K562 (cell line): ENCODE measurements around the gene PAQR8. TPM values are rescaled to one million over a fixed set of nuclear protein-coding genes. Genes with fewer than 3 reads are reported as not detected.

ENCODE experiments used
- ATAC-seq: fragments of 200-7000 bp; cut with Tn5 transposase; 3 replicates; pipeline ENCODE4 v1.9.1; 2020; ENCODE audit warnings: moderate library complexity
- BruUV-seq: library from RNA; stranded (reverse); fragments of 400-500 nt; replicated peaks from 2 replicates; lab custom pipeline; 2021; lab: Mats Ljungman, UMichigan
- CTCF ChIA-PET: fragments of 300-600 bp; formaldehyde crosslinking; extraction: SDS; loops from one replicate; lab custom pipeline; 2021; ENCODE audit warnings: low intra/inter-chr PET ratio; lab: Yijun Ruan, JAX
- POLR2A ChIA-PET: fragments of 300-600, 350-650 bp; sonication (Branson Sonifier 250); formaldehyde crosslinking; extraction: SDS; loops from one replicate; lab custom pipeline; 2021; ENCODE audit warnings: antibody characterized with exemption, inconsistent platforms; lab: Yijun Ruan, JAX
- DNase-seq, 4 experiments: peaks; one replicate each; pipeline versions ENCODE4 v3.0.0 to v3.0.0-alpha.2; 2011 to 2018; ENCODE audit warnings: low spot score in 3 of 4, mixed read lengths in 3 of 4; ENCODE audit errors: extremely low read depth in 1 of 4
- FAIRE-seq: peaks from 2 replicates; lab custom pipeline; 2011; peaks lifted over from hg19 to GRCh38; lab: Jason Lieb, UNC
- H2AFZ ChIP-seq: 2 replicates; pipeline ENCODE4 v1.6.0; 2011; ENCODE audit warnings: low read depth, low read length, control low read depth, inconsistent platforms
- H3K27ac ChIP-seq: fragments of 200-600 bp; 3 replicates; pipeline ENCODE4 v1.8.0; 2011; ENCODE audit warnings: low read depth, mild to moderate bottlenecking, control low read depth, inconsistent platforms, low read length, moderate library complexity, mixed read lengths; ENCODE audit errors: extremely low read depth
- H3K27me3 ChIP-seq, 2 experiments: fragments of 300-600 bp in 1 of 2; 2 replicates in 1 of 2; 3 replicates in 1 of 2; pipeline versions ENCODE4 v1.6.0 to v1.8.0; 2011; ENCODE audit warnings: inconsistent platforms in 2 of 2, low read length in 2 of 2, mild to moderate bottlenecking in 1 of 2, mixed read lengths in 1 of 2, moderate library complexity in 1 of 2; ENCODE audit not compliant: control insufficient read depth in 2 of 2, insufficient read depth in 2 of 2
- H3K36me3 ChIP-seq: fragments of 300-600 bp; 3 replicates; pipeline ENCODE4 v1.8.0; 2011; ENCODE audit warnings: mild to moderate bottlenecking, low read length, inconsistent platforms; ENCODE audit not compliant: control insufficient read depth, insufficient read depth
- H3K4me1 ChIP-seq, 2 experiments: fragments of 200-600 bp in 1 of 2; replicated peaks in 1 of 2; 2 replicates in 1 of 2; 3 replicates in 1 of 2; pipeline versions ENCODE4 v1.5.1 to v1.8.0; 2011; ENCODE audit warnings: inconsistent platforms in 2 of 2, low read length in 2 of 2, mild to moderate bottlenecking in 1 of 2, mixed read lengths in 1 of 2, moderate library complexity in 1 of 2; ENCODE audit not compliant: control insufficient read depth in 2 of 2, insufficient read depth in 2 of 2
- H3K4me2 ChIP-seq: 2 replicates; pipeline ENCODE4 v1.6.1; 2011; ENCODE audit warnings: low read length, control low read depth, inconsistent platforms, mixed read lengths; ENCODE audit not compliant: insufficient read depth
- H3K4me3 ChIP-seq: fragments of 200-600 bp; sonication (generic), shearing (Covaris generic); 2 replicates; pipeline ENCODE4 v1.5.1; 2016; ENCODE audit warnings: control low read depth, inconsistent platforms
- H3K79me2 ChIP-seq: fragments of 200-600 bp; 3 replicates; pipeline ENCODE4 v1.8.0; 2011; ENCODE audit warnings: low read length, inconsistent platforms; ENCODE audit not compliant: control insufficient read depth, insufficient read depth
- H3K9ac ChIP-seq, 2 experiments: 2 replicates each; pipeline versions ENCODE4 v1.6.0 to v1.6.1; 2011; ENCODE audit warnings: low read depth in 2 of 2, low read length in 2 of 2, control low read depth in 1 of 2, inconsistent platforms in 1 of 2, mild to moderate bottlenecking in 1 of 2, mixed read lengths in 1 of 2; ENCODE audit not compliant: insufficient read depth in 1 of 2
- H3K9me1 ChIP-seq: one replicate; pipeline ENCODE4 v1.6.0; 2011; ENCODE audit warnings: inconsistent platforms, mild to moderate bottlenecking, low read length, moderate library complexity; ENCODE audit not compliant: control insufficient read depth, insufficient read depth
- H3K9me3 ChIP-seq: replicated peaks from 2 replicates; pipeline ENCODE4 v1.5.1; 2011; ENCODE audit warnings: low read depth, low read length, inconsistent platforms; ENCODE audit not compliant: control insufficient read depth, insufficient read depth
- H4K20me1 ChIP-seq: replicated peaks from 2 replicates; pipeline ENCODE4 v1.6.1; 2011; ENCODE audit warnings: low read length, inconsistent platforms, mixed read lengths; ENCODE audit not compliant: control insufficient read depth, insufficient read depth
- BCOR ChIP-seq: fragments of 450-650 bp; IDR thresholded peaks from 2 replicates; pipeline ENCODE4 v1.6.1; 2016
- E2F1 ChIP-seq: sonication (generic); formaldehyde crosslinking; IDR thresholded peaks from 2 replicates; pipeline ENCODE4 v1.8.1; 2023; ENCODE audit warnings: mild to moderate bottlenecking, missing genetic modification reagents, moderate library complexity
- HBP1 ChIP-seq: fragments of 450-650 bp; formaldehyde crosslinking; IDR thresholded peaks from 2 replicates; pipeline ENCODE4 v1.4.0; 2022; ENCODE audit warnings: missing genetic modification characterization
- HINFP ChIP-seq: fragments of 450-650 bp; conservative IDR thresholded peaks from 2 replicates; pipeline ENCODE4 v1.6.1; 2016; ENCODE audit warnings: missing genetic modification characterization, low read depth, mild to moderate bottlenecking, control low read depth, missing compliant biosample characterization
- KDM1A ChIP-seq, 2 experiments: fragments of 450-650 bp; IDR thresholded peaks; 2 replicates each; pipeline ENCODE4 v1.6.1; 2016; ENCODE audit warnings: mild to moderate bottlenecking in 2 of 2
- ZNF121 ChIP-seq: sonication (generic); formaldehyde crosslinking; conservative IDR thresholded peaks from 2 replicates; pipeline ENCODE4 v1.8.0; 2022; ENCODE audit warnings: missing genetic modification reagents
- WGBS: fragments of 100-300 bp; shearing (Covaris generic); methylation state at CpG from one replicate; pipeline ENCODE4 v1.1.6; 2016; ENCODE audit warnings: low coverage, mixed read lengths; ENCODE audit not compliant: insufficient coverage; ENCODE audit errors: missing lambda C conversion rate; 5-methylcytosine and 5-hydroxymethylcytosine counted together
- in situ Hi-C: fragments of 300-500 bp; cut with MboI; formaldehyde crosslinking; loops from 4 replicates; pipeline ENCODE4 v1.15.0; 2018; ENCODE audit warnings: inconsistent platforms, mixed read lengths
- intact Hi-C: fragments of 100-400 bp; cut with micrococcal nuclease; formaldehyde crosslinking; loops from 2 replicates; pipeline ENCODE4 v1.14.2; 2022
- polyA plus RNA-seq, 8 experiments: library from polyadenylated mRNA; depleted of rRNA in 4 of 8; stranded (reverse) in 5 of 8; unstranded in 3 of 8; fragments of >200 nt; fragmentation: Nextera tagmentation in 2 of 8; fragmentation: Illumina TruSeq in 1 of 8; extraction: Ambion mirVana in 2 of 8; extraction: Trizol in 1 of 8; gene quantifications; 2 replicates each; pipeline versions ENCODE4 v1.2.1 to v1.2.3, GENCODE V29; 2011 to 2014; ENCODE audit warnings: inconsistent platforms in 1 of 8, missing spikeins in 1 of 8
- total RNA-seq, 7 experiments: library from RNA; depleted of rRNA in 6 of 7; stranded (reverse); fragments of >200 nt in 6 of 7; fragmentation: Illumina TruSeq in 2 of 7; extraction: Trizol in 2 of 7; gene quantifications; 2 replicates each; pipeline versions ENCODE4 v1.2.1 to v1.2.3, GENCODE V29; 2011 to 2021; ENCODE audit warnings: low replicate concordance in 1 of 7

Gene PAQR8
- total and polyA plus RNA-seq, 9 of the 15 experiments (the other 6 are each of a cell fraction or from before 2014, with no cell fraction given): 1.4 to 10.2 (median 3.5) TPM

- no peak for FAIRE-seq
- in situ Hi-C loops (no loop called here), intact Hi-C loops (no loop called here)
- POLR2A ChIA-PET: interaction anchor here (0.7 to 2.0 kb wide), 6 partner anchors 9 to 1513 kb away, joined by 3 to 7 read pairs (median 5); partner anchors contain the start of gene PAQR8
- TF ChIP-seq HINFP (no peak), BCOR (0 out of 2 replicates have a peak, but pooled peaks have one; percentile 26), E2F1 (no peak), KDM1A (IDR thresholded peaks at IDR 0.05) (0 out of 4 replicates have a peak, but pooled peaks of 1 of the 2 experiments have one; percentile 7), HBP1 (0 out of 2 replicates have a peak, but pooled peaks have one; percentile 24), ZNF121 (peak; percentile 89)
- no peaks in the 10 kb centered on the region for H3K27me3 ChIP-seq
- peak overlapping the region; percentile 89 for H2AFZ ChIP-seq
- peak overlapping the region; percentile 59; the same call in 1 of the 2 replicates for H3K4me2 ChIP-seq
- no TSS peak for BruUV-seq
- no peaks in the 10 kb centered on the region for H4K20me1 ChIP-seq
- no peaks in the 10 kb centered on the region for H3K9me3 ChIP-seq
- peaks cover 4 to 23% of the 10 kb centered on the region in 2 experiments; a peak in 4 of 5 replicates for H3K4me1 ChIP-seq
- H3K36me3 ChIP-seq: no peaks in the 10 kb centered on the region
- 88% methylated on average over 1 of the region's 1 CpG for WGBS
- CTCF ChIA-PET: no interaction called here
- no peak overlapping the region for H3K4me3 ChIP-seq
- no peaks in the 10 kb centered on the region for H3K9me1 ChIP-seq
- no peak overlapping the region; a peak in 1 of 4 replicates for H3K9ac ChIP-seq
- no peaks in the 10 kb centered on the region for H3K79me2 ChIP-seq
- H3K27ac ChIP-seq: peak overlapping the region; percentile 59; the same call in 1 of the 3 replicates
- no peak; the same call in 2 of the 3 replicates for ATAC-seq
- DNase-seq: no peak
Measured at GRCh38 chr6:52351879-52352238, 10.1 kb upstream of the PAQR8 start.
